ENCODE measurements around the gene ERVV-1. TPM values are rescaled to one million over a fixed set of nuclear protein-coding genes. Genes with fewer than 3 reads are reported as not detected.
"Not testable (repeated sequence)": the region's sequence is repeated elsewhere in the genome, so short reads cannot be mapped to it uniquely, and the experiment has no call there.

Gene ERVV-1
- total and polyA plus RNA-seq, 7 experiments from 2014 or later = not detected

DNA sequence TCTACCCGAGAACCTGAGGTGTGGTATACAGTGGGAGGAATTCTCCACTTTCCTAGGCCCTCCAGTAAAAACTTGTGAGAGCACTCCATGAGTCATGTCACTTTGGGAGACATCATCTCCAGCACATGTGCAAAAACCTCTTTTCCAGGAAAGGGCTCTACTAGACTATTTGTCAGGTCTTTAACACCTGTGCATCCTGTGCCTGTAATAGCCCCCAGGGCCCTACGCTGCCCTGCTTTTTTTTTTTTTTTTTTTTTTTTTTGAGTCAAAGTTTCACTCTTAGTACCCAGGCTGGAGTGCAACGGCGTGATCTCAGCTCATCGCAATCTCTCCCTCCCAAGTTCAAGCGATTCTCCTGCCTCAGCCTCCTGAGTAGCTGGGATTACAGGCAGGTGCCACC is 1.7 kb upstream of the ERVV-1 start:
- Histone ChIP-seq H3K27ac (ENCODE audit: low read depth, low read length) (no peak overlapping the region), H3K27me3 (ENCODE audit: control insufficient read depth in 2 of 2, insufficient read depth in 2 of 2, low read length in 2 of 2) (no peaks in the 10 kb centered on the region), H3K4me3 (ENCODE audit: low read length) (no peak overlapping the region), H3K36me3 (ENCODE audit: control insufficient read depth in 2 of 3, insufficient read depth in 3 of 3, low read length in 3 of 3) (no peaks in the 10 kb centered on the region), H3K4me1 (ENCODE audit: control insufficient read depth in 2 of 2, insufficient read depth in 2 of 2, low read length in 2 of 2) (no peaks in the 10 kb centered on the region), H3K9me3 (ENCODE audit: control insufficient read depth in 2 of 3, low read length in 3 of 3) (peaks cover 0 to 10% (median 0%) of the 10 kb centered on the region in 3 experiments)
- no peak for DNase-seq
- CTCF ChIA-PET = no interaction called here
- ATAC-seq = no peak
- peaks cover 0 to 8% (median 0%) of the 10 kb centered on the region in 5 donors for H3K27me3 Mint-ChIP-seq
- H3K9me3 Mint-ChIP-seq = peaks cover 0 to 85% (median 35%) of the 10 kb centered on the region in 11 donors
- H3K36me3 Mint-ChIP-seq = peaks cover 0 to 23% (median 8%) of the 10 kb centered on the region in 5 donors
- no peak overlapping the region for H3K4me3 Mint-ChIP-seq
- intact Hi-C loops (cut with micrococcal nuclease) = no loop called here
- H3K27ac Mint-ChIP-seq = no peak overlapping the region
- H3K4me1 Mint-ChIP-seq = no peaks in the 10 kb centered on the region
- POLR2A ChIA-PET = no interaction called here

GRCh38 chr19:53015159-53015558 is 1.4 kb downstream of the ERVV-1 start:
- Histone ChIP-seq H3K4me1 (ENCODE audit: control insufficient read depth in 2 of 2, insufficient read depth in 2 of 2, low read length in 2 of 2) (no peaks in the 10 kb centered on the region), H3K27me3 (ENCODE audit: control insufficient read depth in 2 of 2, insufficient read depth in 2 of 2, low read length in 2 of 2) (no peaks in the 10 kb centered on the region), H3K9me3 (ENCODE audit: control insufficient read depth in 2 of 3, low read length in 3 of 3) (peaks cover 0 to 18% (median 3%) of the 10 kb centered on the region in 3 experiments), H3K4me3 (ENCODE audit: low read length) (no peak overlapping the region), H3K27ac (ENCODE audit: low read depth, low read length) (no peak overlapping the region), H3K36me3 (ENCODE audit: control insufficient read depth in 2 of 3, insufficient read depth in 3 of 3, low read length in 3 of 3) (no peaks in the 10 kb centered on the region)
- H3K4me1 Mint-ChIP-seq = no peaks in the 10 kb centered on the region
- POLR2A ChIA-PET = no interaction called here
- peaks cover 0 to 84% (median 41%) of the 10 kb centered on the region in 11 donors for H3K9me3 Mint-ChIP-seq
- CTCF ChIA-PET = no interaction called here
- H3K4me3 Mint-ChIP-seq = no peak overlapping the region
- peaks cover 0 to 7% (median 0%) of the 10 kb centered on the region in 5 donors for H3K27me3 Mint-ChIP-seq
- ATAC-seq (no peak), DNase-seq (no peak)
- intact Hi-C loops (cut with micrococcal nuclease) = no loop called here
- H3K27ac Mint-ChIP-seq = no peak overlapping the region
- peaks cover 0 to 24% (median 12%) of the 10 kb centered on the region in 5 donors for H3K36me3 Mint-ChIP-seq

GRCh38 chr19:53015730-53016129 is 2.0 kb downstream of the ERVV-1 start:
- CTCF ChIA-PET = no interaction called here
- H3K4me3 Mint-ChIP-seq = no peak overlapping the region
- H3K36me3 ChIP-seq (ENCODE audit: control insufficient read depth in 2 of 3, insufficient read depth in 3 of 3, low read length in 3 of 3) = no peaks in the 10 kb centered on the region
- POLR2A ChIA-PET = no interaction called here
- H3K9me3 ChIP-seq (ENCODE audit: control insufficient read depth in 2 of 3, low read length in 3 of 3) = peaks cover 0 to 23% (median 3%) of the 10 kb centered on the region in 3 experiments
- intact Hi-C loops (cut with micrococcal nuclease) = no loop called here
- H3K4me1 ChIP-seq (ENCODE audit: control insufficient read depth in 2 of 2, insufficient read depth in 2 of 2, low read length in 2 of 2) = no peaks in the 10 kb centered on the region
- H3K4me3 ChIP-seq (ENCODE audit: low read length) = no peak overlapping the region
- no peak overlapping the region for H3K27ac Mint-ChIP-seq
- no peak overlapping the region for H3K27ac ChIP-seq (ENCODE audit: low read depth, low read length)
- peaks cover 0 to 29% (median 18%) of the 10 kb centered on the region in 5 donors for H3K36me3 Mint-ChIP-seq
- peaks cover 0 to 84% (median 45%) of the 10 kb centered on the region in 11 donors for H3K9me3 Mint-ChIP-seq
- ATAC-seq (no peak), DNase-seq (no peak)
- H3K4me1 Mint-ChIP-seq = no peaks in the 10 kb centered on the region
- peaks cover 0 to 7% (median 0%) of the 10 kb centered on the region in 5 donors for H3K27me3 Mint-ChIP-seq
- H3K27me3 ChIP-seq (ENCODE audit: control insufficient read depth in 2 of 2, insufficient read depth in 2 of 2, low read length in 2 of 2) = no peaks in the 10 kb centered on the region

- H3K9me3 ChIP-seq (ENCODE audit: control insufficient read depth in 2 of 3, low read length in 3 of 3) = peaks cover 0 to 23% (median 3%) of the 10 kb centered on the region in 3 experiments
- H3K4me1 ChIP-seq (ENCODE audit: control insufficient read depth in 2 of 2, insufficient read depth in 2 of 2, low read length in 2 of 2) = no peaks in the 10 kb centered on the region
- H3K4me3 Mint-ChIP-seq = no peak overlapping the region
- H3K9me3 Mint-ChIP-seq = peaks cover 0 to 85% (median 45%) of the 10 kb centered on the region in 11 donors
- H3K4me3 ChIP-seq (ENCODE audit: low read length) = no peak overlapping the region
- no peaks in the 10 kb centered on the region for H3K27me3 ChIP-seq (ENCODE audit: control insufficient read depth in 2 of 2, insufficient read depth in 2 of 2, low read length in 2 of 2)
- ChIA-PET POLR2A (no interaction called here), CTCF (no interaction called here)
- no peaks in the 10 kb centered on the region for H3K4me1 Mint-ChIP-seq
- DNase-seq (no peak), ATAC-seq (no peak)
- intact Hi-C loops (cut with micrococcal nuclease) = no loop called here
- H3K36me3 Mint-ChIP-seq = peaks cover 0 to 29% (median 15%) of the 10 kb centered on the region in 5 donors
- H3K27ac Mint-ChIP-seq = no peak overlapping the region
- no peaks in the 10 kb centered on the region for H3K36me3 ChIP-seq (ENCODE audit: control insufficient read depth in 2 of 3, insufficient read depth in 3 of 3, low read length in 3 of 3)
- H3K27me3 Mint-ChIP-seq = no peaks in the 10 kb centered on the region
- H3K27ac ChIP-seq (ENCODE audit: low read depth, low read length) = no peak overlapping the region
Measured at GRCh38 chr19:53019684-53020083, 6.0 kb downstream of the ERVV-1 start.

DNA sequence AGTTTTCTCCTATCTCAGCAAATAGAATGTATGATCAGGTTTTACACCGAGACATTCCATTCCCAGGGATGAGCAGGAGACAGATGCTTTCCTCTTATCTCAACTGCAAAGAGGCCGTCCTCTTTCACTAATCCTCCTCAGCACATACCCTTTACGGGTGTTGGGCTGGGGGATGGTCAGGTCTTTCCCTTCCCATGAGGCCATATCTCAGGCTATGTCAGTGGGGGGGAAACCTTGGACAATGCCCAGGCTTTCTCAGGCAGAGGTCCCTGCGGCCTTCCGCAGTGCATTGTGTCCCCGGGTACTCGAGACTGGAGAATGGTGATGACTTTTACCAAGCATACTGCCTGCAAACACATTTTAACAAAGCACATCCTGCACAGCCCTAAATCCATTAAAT is 14.6 kb downstream of the ERVV-1 start:
- H3K4me1 ChIP-seq (ENCODE audit: control insufficient read depth in 2 of 2, insufficient read depth in 2 of 2, low read length in 2 of 2); H3K27me3 ChIP-seq (ENCODE audit: control insufficient read depth in 2 of 2, insufficient read depth in 2 of 2, low read length in 2 of 2); H3K36me3 ChIP-seq (ENCODE audit: control insufficient read depth in 2 of 3, insufficient read depth in 3 of 3, low read length in 3 of 3); intact Hi-C loops (cut with micrococcal nuclease); H3K4me3 ChIP-seq (ENCODE audit: low read length); H3K27ac Mint-ChIP-seq; H3K27me3 Mint-ChIP-seq; POLR2A ChIA-PET; CTCF ChIA-PET; ATAC-seq; H3K4me1 Mint-ChIP-seq; DNase-seq; H3K27ac ChIP-seq (ENCODE audit: low read depth, low read length); H3K4me3 Mint-ChIP-seq: not testable (repeated sequence)
- H3K9me3 ChIP-seq (ENCODE audit: control insufficient read depth in 2 of 3, low read length in 3 of 3) = peaks cover 0 to 24% (median 0%) of the 10 kb centered on the region in 3 experiments
- peaks cover 5 to 95% (median 48%) of the 10 kb centered on the region in 11 donors for H3K9me3 Mint-ChIP-seq
- H3K36me3 Mint-ChIP-seq = peaks cover 0 to 38% (median 9%) of the 10 kb centered on the region in 5 donors

DNA sequence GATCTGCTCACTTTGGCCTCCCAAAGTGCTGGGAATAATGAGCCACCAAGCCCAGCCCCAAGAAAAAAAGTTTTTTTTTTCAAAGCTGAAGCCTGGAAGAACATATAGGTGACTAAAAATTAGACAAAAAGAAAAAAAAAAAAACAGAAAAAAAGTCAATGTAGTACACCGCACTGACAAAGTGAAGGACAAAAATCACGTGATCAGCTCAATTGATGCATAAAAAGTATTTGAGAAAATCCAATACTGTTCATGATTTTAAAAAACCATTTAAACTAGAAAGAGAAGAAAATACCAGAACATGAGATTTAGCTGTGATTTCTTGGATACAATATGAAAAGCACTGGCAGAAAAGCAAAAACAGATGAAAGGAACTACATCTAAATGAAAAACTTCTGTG is 20.3 kb downstream of the ERVV-1 start:
- H3K9me3 ChIP-seq (ENCODE audit: control insufficient read depth in 2 of 3, low read length in 3 of 3) = peaks cover 0 to 57% (median 0%) of the 10 kb centered on the region in 3 experiments
- ATAC-seq (no peak), DNase-seq (no peak)
- H3K36me3 Mint-ChIP-seq = peaks cover 4 to 55% (median 23%) of the 10 kb centered on the region in 5 donors
- ChIA-PET POLR2A (no interaction called here), CTCF (no interaction called here)
- no peaks in the 10 kb centered on the region for H3K4me1 ChIP-seq (ENCODE audit: control insufficient read depth in 2 of 2, insufficient read depth in 2 of 2, low read length in 2 of 2)
- no peak overlapping the region for H3K27ac ChIP-seq (ENCODE audit: low read depth, low read length)
- H3K27ac Mint-ChIP-seq = no peak overlapping the region
- H3K36me3 ChIP-seq (ENCODE audit: control insufficient read depth in 2 of 3, insufficient read depth in 3 of 3, low read length in 3 of 3) = no peaks in the 10 kb centered on the region
- peaks cover 0 to 8% (median 0%) of the 10 kb centered on the region in 7 donors for H3K4me1 Mint-ChIP-seq
- peaks cover 0 to 33% (median 19%) of the 10 kb centered on the region in 5 donors for H3K27me3 Mint-ChIP-seq
- intact Hi-C loops (cut with micrococcal nuclease) = no loop called here
- peaks cover 18 to 99% (median 57%) of the 10 kb centered on the region in 11 donors for H3K9me3 Mint-ChIP-seq
- H3K27me3 ChIP-seq (ENCODE audit: control insufficient read depth in 2 of 2, insufficient read depth in 2 of 2, low read length in 2 of 2) = no peaks in the 10 kb centered on the region
- H3K4me3 ChIP-seq (ENCODE audit: low read length) = no peak overlapping the region
- H3K4me3 Mint-ChIP-seq = no peak overlapping the region

DNA sequence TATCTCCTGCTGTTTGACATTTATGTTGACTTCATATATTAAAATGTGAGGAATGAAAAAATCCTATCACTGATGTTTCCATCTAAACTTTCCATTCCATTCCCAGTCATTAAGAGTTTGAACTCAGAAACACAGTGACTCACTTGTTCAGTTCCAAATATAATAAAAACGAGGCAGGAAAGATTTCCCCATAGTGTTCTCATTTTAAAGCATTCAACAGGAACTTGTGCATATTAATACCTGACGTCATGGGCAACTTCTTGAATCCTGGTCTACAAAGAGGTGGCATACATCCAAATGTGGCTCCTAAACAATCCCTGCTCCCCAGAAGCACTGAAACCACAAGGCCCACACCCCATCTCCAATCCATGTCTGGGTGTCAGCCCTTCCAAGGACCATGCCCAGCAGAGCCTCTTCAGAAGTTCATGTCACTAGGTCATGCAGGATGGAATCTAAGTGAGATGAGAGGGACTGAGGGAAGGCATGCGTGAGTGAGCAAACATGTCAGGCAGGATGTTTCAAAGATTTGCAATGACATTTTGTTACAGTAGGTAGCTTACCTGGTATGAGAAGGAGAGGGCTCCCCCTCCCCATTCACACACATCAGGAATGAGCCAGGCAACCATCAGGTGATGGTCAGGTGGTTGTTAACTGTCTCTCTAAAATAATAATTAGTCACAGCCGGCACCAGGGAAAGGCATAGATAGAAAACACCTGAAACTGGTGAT is 21.4 kb downstream of the ERVV-1 start:
- no peaks in the 10 kb centered on the region for H3K36me3 ChIP-seq (ENCODE audit: control insufficient read depth in 2 of 3, insufficient read depth in 3 of 3, low read length in 3 of 3)
- peaks cover 0 to 60% (median 0%) of the 10 kb centered on the region in 3 experiments for H3K9me3 ChIP-seq (ENCODE audit: control insufficient read depth in 2 of 3, low read length in 3 of 3)
- no peaks in the 10 kb centered on the region for H3K4me1 ChIP-seq (ENCODE audit: control insufficient read depth in 2 of 2, insufficient read depth in 2 of 2, low read length in 2 of 2)
- POLR2A ChIA-PET = no interaction called here
- H3K9me3 Mint-ChIP-seq = peaks cover 18 to 99% (median 56%) of the 10 kb centered on the region in 11 donors
- H3K4me3 Mint-ChIP-seq = no peak overlapping the region
- CTCF ChIA-PET = no interaction called here
- no peak overlapping the region for H3K27ac Mint-ChIP-seq
- ATAC-seq (no peak), DNase-seq (no peak)
- no peak overlapping the region for H3K4me3 ChIP-seq (ENCODE audit: low read length)
- H3K27me3 Mint-ChIP-seq = peaks cover 0 to 40% (median 19%) of the 10 kb centered on the region in 5 donors
- no peaks in the 10 kb centered on the region for H3K27me3 ChIP-seq (ENCODE audit: control insufficient read depth in 2 of 2, insufficient read depth in 2 of 2, low read length in 2 of 2)
- intact Hi-C loops (cut with micrococcal nuclease) = no loop called here
- peaks cover 4 to 51% (median 22%) of the 10 kb centered on the region in 5 donors for H3K36me3 Mint-ChIP-seq
- H3K27ac ChIP-seq (ENCODE audit: low read depth, low read length) = no peak overlapping the region
- peaks cover 0 to 8% (median 0%) of the 10 kb centered on the region in 7 donors for H3K4me1 Mint-ChIP-seq
